WTC11 (cell line): ENCODE measurements around the gene SNX22. TPM values are rescaled to one million over a fixed set of nuclear protein-coding genes. Genes with fewer than 3 reads are reported as not detected.

Experiments used
- ATAC-seq: fragments of 200-7000 bp; cut with Tn5 transposase; 2 replicates; pipeline ENCODE4 v1.10.0; 2021; ENCODE audit warnings: mild to moderate bottlenecking, moderate library complexity
- CTCF ChIA-PET: fragments of 300-600 bp; sonication (Branson Sonifier 250); formaldehyde crosslinking; loops from one replicate; lab custom pipeline; 2021; ENCODE audit warnings: antibody characterized with exemption; lab: Charles Lee
- POLR2A ChIA-PET: fragments of 350-600 bp; sonication (Branson Sonifier 250); formaldehyde crosslinking; loops from one replicate; lab custom pipeline; 2021; ENCODE audit warnings: antibody characterized with exemption; lab: Charles Lee
- DNase-seq: peaks from one replicate; pipeline ENCODE4 v3.0.0; 2021; ENCODE audit warnings: low spot score
- H3K27ac Mint-ChIP-seq: 2 replicates; pipeline ENCODE4 v1.8.0; 2021; ENCODE audit warnings: mixed read lengths
- H3K27me3 Mint-ChIP-seq: 2 replicates; pipeline ENCODE4 v1.8.0; 2021; ENCODE audit warnings: low read depth, mild to moderate bottlenecking, moderate library complexity, mixed read lengths
- H3K36me3 Mint-ChIP-seq: 2 replicates; pipeline ENCODE4 v1.8.0; 2021; ENCODE audit warnings: mixed read lengths
- H3K4me1 Mint-ChIP-seq: 2 replicates; pipeline ENCODE4 v1.8.0; 2022; ENCODE audit warnings: mixed read lengths
- H3K4me3 Mint-ChIP-seq: 2 replicates; pipeline ENCODE4 v1.8.0; 2021; ENCODE audit warnings: mild to moderate bottlenecking, moderate library complexity, mixed read lengths
- H3K9me3 Mint-ChIP-seq: 2 replicates; pipeline ENCODE4 v1.8.0; 2021; ENCODE audit warnings: mixed read lengths
- ATF6 ChIP-seq: sonication (generic); formaldehyde crosslinking; IDR thresholded peaks from 2 replicates; pipeline ENCODE4 v1.8.1; 2023; ENCODE audit warnings: mild to moderate bottlenecking, missing genetic modification reagents
- E2F5 ChIP-seq: sonication (generic); formaldehyde crosslinking; IDR thresholded peaks from 2 replicates; pipeline ENCODE4 v1.8.1; 2022; ENCODE audit warnings: mild to moderate bottlenecking, moderate library complexity, missing genetic modification reagents
- ERG ChIP-seq: fragments of 250-450 bp; sonication (Bioruptor Pico); IDR thresholded peaks from 2 replicates; pipeline ENCODE4 v1.8.0; 2021; ENCODE audit warnings: mild to moderate bottlenecking
- IRF2 ChIP-seq: sonication (generic); formaldehyde crosslinking; IDR thresholded peaks from 2 replicates; pipeline ENCODE4 v1.8.0; 2022; ENCODE audit warnings: low read depth, missing genetic modification reagents, borderline replicate concordance
- JUN ChIP-seq: sonication (generic); formaldehyde crosslinking; IDR thresholded peaks from 2 replicates; pipeline ENCODE4 v1.8.0; 2023; ENCODE audit warnings: mild to moderate bottlenecking, missing genetic modification reagents
- SMAD3 ChIP-seq: sonication (generic); formaldehyde crosslinking; IDR thresholded peaks from 2 replicates; pipeline ENCODE4 v1.8.0; 2022; ENCODE audit warnings: missing genetic modification reagents, mild to moderate bottlenecking, borderline replicate concordance
- SOX15 ChIP-seq: fragments of 250-450 bp; sonication (Bioruptor Pico); IDR thresholded peaks from 2 replicates; pipeline ENCODE4 v1.9.0; 2021; ENCODE audit warnings: mild to moderate bottlenecking
- STAT6 ChIP-seq: sonication (generic); formaldehyde crosslinking; conservative IDR thresholded peaks from 2 replicates; pipeline ENCODE4 v1.8.1; 2023; ENCODE audit warnings: mild to moderate bottlenecking, low read depth, missing genetic modification reagents, moderate library complexity
- TEAD1 ChIP-seq: sonication (generic); formaldehyde crosslinking; IDR thresholded peaks from 2 replicates; pipeline ENCODE4 v1.8.0; 2022; ENCODE audit warnings: mild to moderate bottlenecking, missing genetic modification reagents
- ZNF512 ChIP-seq: sonication (generic); formaldehyde crosslinking; IDR thresholded peaks from 2 replicates; pipeline ENCODE4 v1.8.1; 2022; ENCODE audit warnings: missing genetic modification reagents, borderline replicate concordance
- ZNF532 ChIP-seq: fragments of 250-450 bp; sonication (Bioruptor Pico); IDR thresholded peaks from 2 replicates; pipeline ENCODE4 v1.9.0; 2021; ENCODE audit warnings: mild to moderate bottlenecking, borderline replicate concordance
- total RNA-seq: library from RNA; stranded (reverse); gene quantifications from 3 replicates; pipeline ENCODE4 v1.2.3, GENCODE V29; 2021

Gene SNX22
- total RNA-seq, 1 experiment from 2014 or later = 5.9 TPM

GRCh38 chr15:64180235-64180824 lies 28.8 kb downstream of the SNX22 start (continued):
- TF ChIP-seq ATF6 (no peak), SOX15 (CRISPR knock-in tag) (no peak)

- Mint-ChIP-seq H3K9me3 (no peaks in the 10 kb centered on the region), H3K4me1 (no peaks in the 10 kb centered on the region), H3K27ac (no peak overlapping the region), H3K27me3 (no peaks in the 10 kb centered on the region), H3K36me3 (peaks cover 2% of the 10 kb centered on the region; the same call in 1 of the 2 replicates), H3K4me3 (no peak overlapping the region)
- no peak for ATAC-seq
- DNase-seq = no peak
- POLR2A ChIA-PET = no interaction called here
- CTCF ChIA-PET = no interaction called here
- no peak for TF ChIP-seq ZNF512 (CRISPR knock-in tag)
- TF ChIP-seq IRF2 (CRISPR knock-in tag) = no peak
- no peak for TF ChIP-seq TEAD1 (CRISPR knock-in tag)
- TF ChIP-seq, all 79 proteins: peak for 0
These were observed 31.4 kb downstream of the SNX22 start for GRCh38 chr15:64182859-64183370.

- Mint-ChIP-seq H3K9me3 (no peaks in the 10 kb centered on the region), H3K4me1 (no peaks in the 10 kb centered on the region), H3K27ac (no peak overlapping the region), H3K4me3 (no peak overlapping the region), H3K27me3 (no peaks in the 10 kb centered on the region), H3K36me3 (peaks cover 2% of the 10 kb centered on the region; the same call in 1 of the 2 replicates)
- DNase-seq (no peak), ATAC-seq (no peak)
- ChIA-PET CTCF (interaction anchor here (0.5 kb wide), 1 partner anchor 12 kb away, joined by 3 read pairs; no protein-coding TSS in a partner anchor), POLR2A (no interaction called here)
- TF ChIP-seq STAT6 (CRISPR knock-in tag) (no peak), E2F5 (no peak), JUN (CRISPR knock-in tag) (no peak), TEAD1 (CRISPR knock-in tag) (no peak), ATF6 (no peak), ERG (CRISPR knock-in tag) (no peak), ZNF532 (CRISPR knock-in tag) (no peak), SMAD3 (CRISPR knock-in tag) (no peak), ZNF512 (CRISPR knock-in tag) (no peak)
These were observed 33.8 kb downstream of the SNX22 start for GRCh38 chr15:64185146-64185911.
